Gastrocnemius medialis (tissue), 4 donors: ENCODE data around the gene UBE2QL1. TPM values are rescaled to one million over a fixed set of nuclear protein-coding genes. Genes with fewer than 3 reads are reported as not detected.

Source experiments
- ATAC-seq, 2 donors: fragments of 150-250 bp; one replicate each; pipeline ENCODE4 v1.9.1; 2016
- DNase-seq, 2 donors: peaks; one replicate each; pipeline ENCODE4 v3.0.0-alpha.2; 2019
- H3K27ac ChIP-seq, 4 donors: fragments of 200-600 bp; sonication (generic); 1 replicate in 1 of 4; 2 replicates in 3 of 4; pipeline ENCODE4 v1.5.1; 2016 to 2018; ENCODE audit warnings: mild to moderate bottlenecking in 2 of 4, moderate library complexity in 1 of 4
- H3K27me3 ChIP-seq, 3 donors: fragments of 200-600 bp; sonication (generic) in 2 of 3; 1 replicate in 1 of 3; 2 replicates in 2 of 3; pipeline versions ENCODE4 v1.5.1 to v1.6.0; 2016 to 2019; ENCODE audit warnings: mild to moderate bottlenecking in 1 of 3, moderate library complexity in 1 of 3
- H3K36me3 ChIP-seq, 2 donors: fragments of 200-600 bp; sonication (generic) in 1 of 2; one replicate each; pipeline ENCODE4 v1.5.1; 2017 to 2018
- H3K4me1 ChIP-seq, 2 donors: fragments of 200-600 bp; sonication (generic) in 1 of 2; one replicate each; pipeline ENCODE4 v1.5.1; 2016 to 2017; ENCODE audit warnings: mild to moderate bottlenecking in 2 of 2
- H3K4me3 ChIP-seq, 4 donors: fragments of 200-600 bp; sonication (generic) in 3 of 4; 1 replicate in 1 of 4; 2 replicates in 3 of 4; pipeline ENCODE4 v1.5.1; 2016 to 2019; ENCODE audit warnings: mild to moderate bottlenecking in 2 of 4
- H3K9me3 ChIP-seq, 3 donors: fragments of 200-600 bp; sonication (generic) in 2 of 3; 1 replicate in 1 of 3; 2 replicates in 2 of 3; pipeline ENCODE4 v1.5.1; 2016 to 2019
- CTCF ChIP-seq, 5 experiments: fragments of 450-650 bp in 3 of 5; fragments of 200-600 bp in 2 of 5; sonication (generic) in 2 of 5; IDR thresholded peaks in 4 of 5; conservative IDR thresholded peaks in 1 of 5; 1 replicate in 4 of 5; 2 replicates in 1 of 5; pipeline ENCODE4 v1.5.1; 2016 to 2019; ENCODE audit warnings: antibody characterized with exemption in 5 of 5, mild to moderate bottlenecking in 3 of 5, moderate library complexity in 3 of 5
- POLR2A ChIP-seq, 2 donors: fragments of 450-650 bp; IDR thresholded peaks; one replicate each; pipeline ENCODE4 v1.6.1; 2017; ENCODE audit warnings: antibody characterized with exemption in 2 of 2, mild to moderate bottlenecking in 2 of 2, moderate library complexity in 2 of 2
- in situ Hi-C, 4 donors: fragments of 200-750 bp; cut with MboI; loops; one replicate each; pipeline versions ENCODE4 v1.15.0 to v1.8.0; 2017; ENCODE audit warnings: low sequenced_read_pairs in 4 of 4
- intact Hi-C: fragments of 100-400 bp; cut with DNase I; formaldehyde crosslinking; loops from one replicate; pipeline ENCODE4 v1.15.1; 2023; ENCODE audit warnings: low total_unique reads
- total RNA-seq, 4 donors: library from RNA; depleted of rRNA; stranded (reverse); fragments of >200 nt; gene quantifications; one replicate each; pipeline versions ENCODE4 v1.1.0 to v1.2.3, GENCODE V29; 2016

UBE2QL1 gene
- total RNA-seq, 4 donors from 2014 or later = 48.8 to 150 (median 67.0) TPM

DNA sequence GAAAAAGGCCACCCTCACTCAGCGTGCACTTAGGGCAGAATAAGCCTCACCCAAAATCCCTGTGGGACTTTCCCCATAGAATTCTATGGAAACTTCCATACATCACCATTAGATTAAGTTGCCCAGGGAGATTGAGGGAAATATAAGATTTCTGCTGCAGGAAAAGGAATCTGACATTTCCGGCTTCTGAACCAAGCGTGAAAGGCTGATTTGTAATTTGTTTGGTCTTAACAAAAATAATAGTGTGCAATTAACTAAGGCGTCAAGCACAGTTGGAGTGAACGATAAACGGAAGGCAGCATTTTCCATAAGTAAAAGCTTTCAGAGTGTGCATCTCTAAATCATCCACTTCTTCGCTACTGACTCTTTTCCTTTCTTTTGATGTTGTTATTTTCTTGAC, 14.0 kb downstream of the UBE2QL1 start:
- DNase-seq (no peak), ATAC-seq (no peak)
- TF ChIP-seq POLR2A (IDR thresholded peaks at IDR 0.05) (no peak), CTCF (IDR thresholded peaks at IDR 0.05 in 4 of 5, conservative IDR thresholded peaks at IDR 0.05 in 1 of 5) (no peak)
- in situ Hi-C loops = no loop called here
- Histone ChIP-seq H3K27ac (peak overlapping the region in 2 of 4 donors; percentile 71 to 91), H3K36me3 (no peaks in the 10 kb centered on the region), H3K4me1 (peaks cover 38 to 52% of the 10 kb centered on the region in 2 donors), H3K9me3 (no peaks in the 10 kb centered on the region), H3K27me3 (no peaks in the 10 kb centered on the region), H3K4me3 (no peak overlapping the region)
- intact Hi-C loops = loop anchor here (5.0 kb wide), 1 partner anchor 65 kb away; no protein-coding TSS in a partner anchor

- in situ Hi-C loops = no loop called here
- ATAC-seq = no peak
- peak overlapping the region; percentile 19 to 56 (median 28) for H3K27ac ChIP-seq
These were observed 15.8 kb downstream of the UBE2QL1 start for GRCh38 chr5:6464441-6464840.

DNA sequence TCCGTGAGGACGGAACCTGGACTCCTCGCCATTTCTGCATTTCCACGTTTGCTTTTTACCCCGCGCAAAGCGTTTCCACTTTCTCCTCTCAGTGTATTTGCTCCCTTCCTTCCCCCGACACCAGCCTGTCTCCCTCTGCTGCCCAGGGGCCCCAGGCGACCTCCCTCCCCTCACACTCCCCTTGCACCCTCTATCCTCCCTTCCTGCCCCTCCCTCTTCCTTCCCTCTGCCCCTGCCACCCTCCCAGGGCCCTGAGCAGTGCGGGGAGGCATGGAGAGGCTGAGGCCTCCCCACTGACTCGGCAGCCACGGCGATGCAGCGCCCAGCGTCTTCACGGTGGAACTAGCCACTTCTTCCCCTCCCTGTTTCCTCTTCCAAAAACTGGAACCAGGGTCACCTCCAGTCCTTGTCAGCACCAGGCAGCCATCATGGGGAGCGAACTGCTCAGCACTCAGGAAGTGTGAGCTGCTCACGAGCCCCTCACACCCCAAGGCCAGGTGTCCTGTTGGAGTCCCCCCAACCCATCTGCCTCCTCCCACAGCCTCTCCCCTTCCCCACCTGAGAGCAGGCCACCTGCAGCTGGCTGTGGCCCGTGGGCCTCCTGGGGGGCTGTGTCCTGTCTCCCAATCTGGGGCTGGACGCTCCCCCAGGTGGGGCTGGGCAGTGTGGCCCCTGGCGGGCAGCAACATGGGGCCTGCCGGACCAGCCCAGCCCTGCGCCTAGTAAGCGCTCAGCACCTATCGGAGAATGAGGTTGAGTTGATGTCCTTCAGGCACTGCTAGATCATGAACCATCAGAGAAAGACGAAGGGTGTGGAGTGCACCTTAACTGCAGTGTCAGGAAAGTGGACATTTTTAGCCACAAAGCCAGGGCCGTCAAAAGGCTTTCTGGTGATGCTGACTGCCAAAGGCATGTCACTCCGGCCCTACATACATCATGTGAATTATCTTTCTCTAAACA, 17.5 kb downstream of the UBE2QL1 start:
- H3K27ac ChIP-seq = peak overlapping the region; percentile 28 to 37 (median 34)

More at GRCh38 chr5:6464441-6464840, 15.8 kb downstream of the UBE2QL1 start:
- Histone ChIP-seq H3K4me3 (no peak overlapping the region), H3K36me3 (no peaks in the 10 kb centered on the region), H3K4me1 (peaks cover 31 to 41% of the 10 kb centered on the region in 2 donors), H3K27me3 (no peaks in the 10 kb centered on the region), H3K9me3 (no peaks in the 10 kb centered on the region)
- no peak for DNase-seq
- no peak for TF ChIP-seq POLR2A (IDR thresholded peaks at IDR 0.05)
- no peak for TF ChIP-seq CTCF (IDR thresholded peaks at IDR 0.05 in 4 of 5, conservative IDR thresholded peaks at IDR 0.05 in 1 of 5)
- intact Hi-C loops = loop anchor here (5.0 kb wide), 1 partner anchor 63 kb away; no protein-coding TSS in a partner anchor

DNA sequence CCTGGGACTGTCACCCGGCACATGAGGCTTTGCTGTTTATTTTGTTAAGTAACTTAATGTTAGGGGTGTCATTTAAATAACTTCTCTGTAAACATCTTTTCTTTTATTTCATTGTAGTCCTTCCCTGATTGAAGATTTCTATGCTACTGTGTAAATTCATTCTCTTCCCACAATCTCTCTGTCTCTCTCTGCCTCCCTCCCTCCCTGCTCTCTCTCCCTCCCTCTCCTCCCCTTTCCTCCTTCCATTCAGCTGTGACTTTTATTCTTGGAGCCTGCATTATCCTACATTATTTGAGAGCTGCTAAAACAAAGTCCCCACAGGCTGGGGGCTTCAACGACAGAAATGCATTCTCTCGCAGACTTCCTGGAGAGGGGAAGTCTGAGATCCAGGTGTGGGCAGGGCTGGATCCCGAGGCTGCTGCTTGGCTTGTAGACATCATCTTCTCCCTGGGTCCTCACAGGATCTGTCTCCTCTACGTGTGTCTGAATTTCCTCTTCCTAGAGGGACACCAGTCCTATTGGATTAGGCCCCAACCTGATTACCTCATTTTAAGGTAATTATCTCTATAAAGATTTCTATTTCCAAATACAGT, 18.4 kb downstream of the UBE2QL1 start:
- intact Hi-C loops (no loop called here), in situ Hi-C loops (no loop called here)
- H3K4me1 ChIP-seq = peaks cover 15 to 40% of the 10 kb centered on the region in 2 donors
- H3K27me3 ChIP-seq = no peaks in the 10 kb centered on the region
- H3K36me3 ChIP-seq = peaks cover 0 to 13% of the 10 kb centered on the region in 2 donors
- H3K27ac ChIP-seq = peak overlapping the region; percentile 28 to 37 (median 32)
- ATAC-seq = no peak
- no peak overlapping the region for H3K4me3 ChIP-seq
- H3K9me3 ChIP-seq = no peaks in the 10 kb centered on the region
- TF ChIP-seq CTCF (IDR thresholded peaks at IDR 0.05 in 4 of 5, conservative IDR thresholded peaks at IDR 0.05 in 1 of 5) = no peak
- TF ChIP-seq POLR2A (IDR thresholded peaks at IDR 0.05) = no peak
- no peak for DNase-seq

More for the DNA sequence above, 17.5 kb downstream of the UBE2QL1 start:
- in situ Hi-C loops (no loop called here), intact Hi-C loops (no loop called here)
- ATAC-seq = no peak
- Histone ChIP-seq H3K4me3 (no peak overlapping the region), H3K27me3 (no peaks in the 10 kb centered on the region), H3K36me3 (peaks cover 0 to 10% of the 10 kb centered on the region in 2 donors), H3K9me3 (no peaks in the 10 kb centered on the region), H3K4me1 (peaks cover 16 to 46% of the 10 kb centered on the region in 2 donors)
- TF ChIP-seq POLR2A (IDR thresholded peaks at IDR 0.05) (no peak), CTCF (IDR thresholded peaks at IDR 0.05 in 4 of 5, conservative IDR thresholded peaks at IDR 0.05 in 1 of 5) (no peak)
- peak in 1 of 2 donors; percentile 8 for DNase-seq
